Measurements from ENCODE around the gene SDF2.

DNA sequence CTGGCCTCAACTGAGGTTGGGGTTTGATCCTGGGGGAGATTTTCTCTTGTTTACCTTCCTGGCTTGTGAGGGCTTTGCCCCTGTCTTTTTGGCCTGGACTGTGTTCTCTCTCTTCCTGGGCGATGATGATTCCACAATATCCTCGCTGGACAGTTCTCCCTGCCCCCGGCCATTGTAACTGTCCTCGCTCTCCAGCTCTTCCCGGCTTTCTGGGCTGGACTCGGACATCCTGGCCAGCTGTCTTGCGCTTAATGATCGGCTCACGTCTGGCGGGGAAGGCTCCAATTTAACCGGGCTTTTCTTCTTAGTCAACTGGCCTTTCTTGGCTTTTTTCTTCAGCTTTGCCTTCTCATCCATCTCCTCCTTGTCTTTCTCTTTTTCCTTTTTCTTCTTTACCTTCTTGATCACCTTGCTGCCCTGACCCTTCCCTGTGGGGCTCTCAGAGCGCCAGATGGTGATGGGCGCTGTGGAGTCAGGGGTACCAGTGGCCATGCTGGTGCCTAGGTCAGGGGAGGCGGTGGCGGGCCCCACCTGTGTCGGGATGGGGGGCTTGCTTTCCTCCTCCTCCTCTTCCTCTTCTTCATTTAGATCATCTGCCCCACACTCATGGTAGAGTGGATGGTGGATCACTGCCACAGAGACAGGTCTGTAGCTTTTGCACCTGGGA, 42.0 kb upstream of the SDF2 start:
- TF ChIP-seq, protein P1, sequence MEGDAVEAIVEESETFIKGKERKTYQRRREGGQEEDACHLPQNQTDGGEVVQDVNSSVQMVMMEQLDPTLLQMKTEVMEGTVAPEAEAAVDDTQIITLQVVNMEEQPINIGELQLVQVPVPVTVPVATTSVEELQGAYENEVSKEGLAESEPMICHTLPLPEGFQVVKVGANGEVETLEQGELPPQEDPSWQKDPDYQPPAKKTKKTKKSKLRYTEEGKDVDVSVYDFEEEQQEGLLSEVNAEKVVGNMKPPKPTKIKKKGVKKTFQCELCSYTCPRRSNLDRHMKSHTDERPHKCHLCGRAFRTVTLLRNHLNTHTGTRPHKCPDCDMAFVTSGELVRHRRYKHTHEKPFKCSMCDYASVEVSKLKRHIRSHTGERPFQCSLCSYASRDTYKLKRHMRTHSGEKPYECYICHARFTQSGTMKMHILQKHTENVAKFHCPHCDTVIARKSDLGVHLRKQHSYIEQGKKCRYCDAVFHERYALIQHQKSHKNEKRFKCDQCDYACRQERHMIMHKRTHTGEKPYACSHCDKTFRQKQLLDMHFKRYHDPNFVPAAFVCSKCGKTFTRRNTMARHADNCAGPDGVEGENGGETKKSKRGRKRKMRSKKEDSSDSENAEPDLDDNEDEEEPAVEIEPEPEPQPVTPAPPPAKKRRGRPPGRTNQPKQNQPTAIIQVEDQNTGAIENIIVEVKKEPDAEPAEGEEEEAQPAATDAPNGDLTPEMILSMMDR (conservative IDR thresholded peaks at IDR 0.05 in 1 of 2, IDR thresholded peaks at IDR 0.05 in 1 of 2; ENCODE audit: extremely low read depth in 1 of 2, insufficient read depth in 1 of 2, low read depth in 1 of 2, low read length in 2 of 2) = no peak
- no peak for TF ChIP-seq EZH2 (IDR thresholded peaks at IDR 0.05; ENCODE audit: borderline replicate concordance, low read length)

All from mammary epithelial cell (primary cell).